Neural cell (in vitro differentiated cells): ENCODE results near the gene MIA2. TPM values are rescaled to one million over a fixed set of nuclear protein-coding genes. Genes with fewer than 3 reads are reported as not detected.

Experiments used
- H2AFZ ChIP-seq: fragments of 200-600, 300-800 bp; sonication (generic), shearing (Covaris generic); 2 replicates; pipeline ENCODE4 v1.6.0; 2014; ENCODE audit warnings: low read depth, mild to moderate bottlenecking, antibody characterized with exemption, low read length, moderate library complexity
- H3F3A ChIP-seq: fragments of 200-600 bp; shearing (Covaris generic); 2 replicates; pipeline ENCODE4 v1.6.1; 2016; ENCODE audit warnings: mild to moderate bottlenecking, moderate library complexity, mixed read lengths, antibody characterized with exemption, low read length; ENCODE audit not compliant: insufficient read depth, poor library complexity, severe bottlenecking
- H3K27ac ChIP-seq: fragments of 200-600, 300-800 bp; sonication (generic), shearing (Covaris generic); 2 replicates; pipeline ENCODE4 v1.5.1; 2014; ENCODE audit warnings: mild to moderate bottlenecking, low read length, moderate library complexity
- H3K27me3 ChIP-seq: fragments of 300-800, 200-600 bp; sonication (generic), shearing (Covaris generic); 2 replicates; pipeline ENCODE4 v1.6.0; 2014; ENCODE audit warnings: mild to moderate bottlenecking, low read depth, low read length, moderate library complexity; ENCODE audit not compliant: insufficient read depth
- H3K36me3 ChIP-seq: fragments of 300-800, 200-600 bp; sonication (generic), shearing (Covaris generic); 2 replicates; pipeline ENCODE4 v1.5.1; 2014; ENCODE audit warnings: mild to moderate bottlenecking, antibody characterized with exemption, low read length, moderate library complexity; ENCODE audit not compliant: insufficient read depth
- H3K4me2 ChIP-seq: fragments of 300-800, 200-600 bp; sonication (generic), shearing (Covaris generic); 2 replicates; pipeline ENCODE4 v1.6.0; 2014; ENCODE audit warnings: mild to moderate bottlenecking, low read length
- H3K4me3 ChIP-seq: fragments of 300-800, 200-600 bp; sonication (generic), shearing (Covaris generic); 2 replicates; pipeline ENCODE4 v1.5.1; 2014; ENCODE audit warnings: mild to moderate bottlenecking, low read length, moderate library complexity
- H3K79me2 ChIP-seq: fragments of 200-600 bp; shearing (Covaris generic); replicated peaks from 2 replicates; pipeline ENCODE4 v1.6.0; 2014; ENCODE audit warnings: mild to moderate bottlenecking, low read length, moderate library complexity; ENCODE audit not compliant: insufficient read depth
- H3K9ac ChIP-seq: fragments of 300-800, 200-600 bp; sonication (generic), shearing (Covaris generic); 2 replicates; pipeline ENCODE4 v1.6.1; 2016; ENCODE audit warnings: mild to moderate bottlenecking, low read length, mixed read lengths
- H3K9me2 ChIP-seq: fragments of 200-600 bp; shearing (Covaris generic); 2 replicates; pipeline ENCODE4 v1.6.1; 2016; ENCODE audit warnings: mild to moderate bottlenecking, low read length, mixed read lengths; ENCODE audit not compliant: insufficient read depth
- H3K9me3 ChIP-seq: fragments of 200-600, 300-800 bp; sonication (generic), shearing (Covaris generic); 2 replicates; pipeline ENCODE4 v1.6.1; 2016; ENCODE audit warnings: mild to moderate bottlenecking, mixed run types, low read length, moderate library complexity, mixed read lengths
- H4K20me1 ChIP-seq: fragments of 200-600 bp; shearing (Covaris generic); 2 replicates; pipeline ENCODE4 v1.6.1; 2016; ENCODE audit warnings: mild to moderate bottlenecking, mixed run types; ENCODE audit not compliant: insufficient read depth
- CTCF ChIP-seq: fragments of 450-650 bp; IDR thresholded peaks from 2 replicates; pipeline ENCODE4 v1.5.1; 2014; ENCODE audit warnings: antibody characterized with exemption, mild to moderate bottlenecking, moderate library complexity; ENCODE audit not compliant: poor library complexity, severe bottlenecking
- EP300 ChIP-seq: fragments of 450-650 bp; conservative IDR thresholded peaks from 2 replicates; pipeline ENCODE4 v1.6.1; 2014; ENCODE audit warnings: antibody characterized with exemption, mild to moderate bottlenecking, moderate library complexity; ENCODE audit not compliant: poor library complexity, severe bottlenecking
- EZH2 ChIP-seq: fragments of 200-600, 300-800 bp; shearing (Covaris generic), sonication (generic); IDR thresholded peaks from 2 replicates; pipeline ENCODE4 v1.6.1; 2014; ENCODE audit warnings: antibody characterized with exemption, low read length, borderline replicate concordance, mild to moderate bottlenecking; ENCODE audit not compliant: insufficient read depth, poor library complexity, severe bottlenecking
- MXI1 ChIP-seq: fragments of 450-650 bp; conservative IDR thresholded peaks from 2 replicates; pipeline ENCODE4 v1.6.1; 2014; ENCODE audit warnings: antibody characterized with exemption, mild to moderate bottlenecking; ENCODE audit not compliant: poor library complexity, severe bottlenecking
- POLR2AphosphoS5 ChIP-seq: IDR thresholded peaks from 2 replicates; pipeline ENCODE4 v1.6.1; 2012
- RAD21 ChIP-seq: fragments of 450-650 bp; conservative IDR thresholded peaks from 2 replicates; pipeline ENCODE4 v1.6.1; 2014; ENCODE audit warnings: antibody characterized with exemption, mild to moderate bottlenecking, moderate library complexity
- SMC3 ChIP-seq: fragments of 450-650 bp; conservative IDR thresholded peaks from 2 replicates; pipeline ENCODE4 v1.6.1; 2014; ENCODE audit warnings: antibody characterized with exemption, mild to moderate bottlenecking, moderate library complexity; ENCODE audit not compliant: poor library complexity
- TAF1 ChIP-seq: IDR thresholded peaks from 2 replicates; pipeline ENCODE4 v1.6.1; 2012; ENCODE audit warnings: low read depth
- polyA plus RNA-seq: library from polyadenylated mRNA; depleted of rRNA; stranded (reverse); fragments of >200 nt; gene quantifications from 2 replicates; pipeline ENCODE4 v1.2.3, GENCODE V29; 2014
- TF ChIP-seq, protein P1 (sequence below): IDR thresholded peaks from 2 replicates; pipeline ENCODE4 v1.6.1; 2012; ENCODE audit warnings: borderline replicate concordance

MIA2 gene
- polyA plus RNA-seq, 1 donor from 2014 or later: 17.7 TPM

GRCh38 chr14:39433452-39433813 is 199.7 kb downstream of the MIA2 start:
- Histone ChIP-seq H4K20me1 (peaks cover 8% of the 10 kb centered on the region), H2AFZ (peak overlapping the region; percentile 65), H3K36me3 (no peaks in the 10 kb centered on the region), H3F3A (peaks cover 5% of the 10 kb centered on the region), H3K27me3 (no peaks in the 10 kb centered on the region), H3K4me2 (peak overlapping the region; percentile 98), H3K9ac (peak overlapping the region; percentile 81), H3K79me2 (peaks cover 31% of the 10 kb centered on the region), H3K27ac (peak overlapping the region; percentile 86), H3K9me3 (no peaks in the 10 kb centered on the region), H3K9me2 (no peaks in the 10 kb centered on the region), H3K4me3 (peak overlapping the region; percentile 79)
- TF ChIP-seq POLR2AphosphoS5: no peak
- no peak for TF ChIP-seq MXI1
- TF ChIP-seq TAF1: no peak
- no peak for TF ChIP-seq EP300
- TF ChIP-seq SMC3: no peak
- TF ChIP-seq CTCF: no peak
- no peak for TF ChIP-seq EZH2
- TF ChIP-seq, protein P1, sequence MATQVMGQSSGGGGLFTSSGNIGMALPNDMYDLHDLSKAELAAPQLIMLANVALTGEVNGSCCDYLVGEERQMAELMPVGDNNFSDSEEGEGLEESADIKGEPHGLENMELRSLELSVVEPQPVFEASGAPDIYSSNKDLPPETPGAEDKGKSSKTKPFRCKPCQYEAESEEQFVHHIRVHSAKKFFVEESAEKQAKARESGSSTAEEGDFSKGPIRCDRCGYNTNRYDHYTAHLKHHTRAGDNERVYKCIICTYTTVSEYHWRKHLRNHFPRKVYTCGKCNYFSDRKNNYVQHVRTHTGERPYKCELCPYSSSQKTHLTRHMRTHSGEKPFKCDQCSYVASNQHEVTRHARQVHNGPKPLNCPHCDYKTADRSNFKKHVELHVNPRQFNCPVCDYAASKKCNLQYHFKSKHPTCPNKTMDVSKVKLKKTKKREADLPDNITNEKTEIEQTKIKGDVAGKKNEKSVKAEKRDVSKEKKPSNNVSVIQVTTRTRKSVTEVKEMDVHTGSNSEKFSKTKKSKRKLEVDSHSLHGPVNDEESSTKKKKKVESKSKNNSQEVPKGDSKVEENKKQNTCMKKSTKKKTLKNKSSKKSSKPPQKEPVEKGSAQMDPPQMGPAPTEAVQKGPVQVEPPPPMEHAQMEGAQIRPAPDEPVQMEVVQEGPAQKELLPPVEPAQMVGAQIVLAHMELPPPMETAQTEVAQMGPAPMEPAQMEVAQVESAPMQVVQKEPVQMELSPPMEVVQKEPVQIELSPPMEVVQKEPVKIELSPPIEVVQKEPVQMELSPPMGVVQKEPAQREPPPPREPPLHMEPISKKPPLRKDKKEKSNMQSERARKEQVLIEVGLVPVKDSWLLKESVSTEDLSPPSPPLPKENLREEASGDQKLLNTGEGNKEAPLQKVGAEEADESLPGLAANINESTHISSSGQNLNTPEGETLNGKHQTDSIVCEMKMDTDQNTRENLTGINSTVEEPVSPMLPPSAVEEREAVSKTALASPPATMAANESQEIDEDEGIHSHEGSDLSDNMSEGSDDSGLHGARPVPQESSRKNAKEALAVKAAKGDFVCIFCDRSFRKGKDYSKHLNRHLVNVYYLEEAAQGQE: no peak
- TF ChIP-seq RAD21: no peak

- Histone ChIP-seq H3K36me3 (no peaks in the 10 kb centered on the region), H3K79me2 (peaks cover 22% of the 10 kb centered on the region), H4K20me1 (peaks cover 5% of the 10 kb centered on the region), H3K9me2 (no peaks in the 10 kb centered on the region), H3K27ac (no peak overlapping the region), H3K4me2 (no peak overlapping the region), H3F3A (peaks cover 5% of the 10 kb centered on the region), H3K9ac (no peak overlapping the region), H3K9me3 (no peaks in the 10 kb centered on the region), H2AFZ (no peak overlapping the region), H3K4me3 (no peak overlapping the region), H3K27me3 (no peaks in the 10 kb centered on the region)
- TF ChIP-seq EZH2: no peak
- TF ChIP-seq CTCF: no peak
- TF ChIP-seq SMC3: no peak
- no peak for TF ChIP-seq RAD21
- TF ChIP-seq, protein P1: no peak
- TF ChIP-seq POLR2AphosphoS5: no peak
- no peak for TF ChIP-seq TAF1
- TF ChIP-seq MXI1: no peak
- no peak for TF ChIP-seq EP300
Measured at GRCh38 chr14:39434401-39434800, 200.7 kb downstream of the MIA2 start.
